HG02884 (cell line): ENCODE results near the gene RGS12.
"Not testable (repeated sequence)": the region's sequence is repeated elsewhere in the genome, so short reads cannot be mapped to it uniquely, and the experiment has no call there.

Experiments used
- ATAC-seq: cut with Tn5 transposase; IDR thresholded peaks from one replicate; pipeline ENCODE4 v1.9.1; 2021; ENCODE audit warnings: mild to moderate bottlenecking, moderate library complexity; ENCODE audit not compliant: unreplicated experiment

Gene RGS12

DNA sequence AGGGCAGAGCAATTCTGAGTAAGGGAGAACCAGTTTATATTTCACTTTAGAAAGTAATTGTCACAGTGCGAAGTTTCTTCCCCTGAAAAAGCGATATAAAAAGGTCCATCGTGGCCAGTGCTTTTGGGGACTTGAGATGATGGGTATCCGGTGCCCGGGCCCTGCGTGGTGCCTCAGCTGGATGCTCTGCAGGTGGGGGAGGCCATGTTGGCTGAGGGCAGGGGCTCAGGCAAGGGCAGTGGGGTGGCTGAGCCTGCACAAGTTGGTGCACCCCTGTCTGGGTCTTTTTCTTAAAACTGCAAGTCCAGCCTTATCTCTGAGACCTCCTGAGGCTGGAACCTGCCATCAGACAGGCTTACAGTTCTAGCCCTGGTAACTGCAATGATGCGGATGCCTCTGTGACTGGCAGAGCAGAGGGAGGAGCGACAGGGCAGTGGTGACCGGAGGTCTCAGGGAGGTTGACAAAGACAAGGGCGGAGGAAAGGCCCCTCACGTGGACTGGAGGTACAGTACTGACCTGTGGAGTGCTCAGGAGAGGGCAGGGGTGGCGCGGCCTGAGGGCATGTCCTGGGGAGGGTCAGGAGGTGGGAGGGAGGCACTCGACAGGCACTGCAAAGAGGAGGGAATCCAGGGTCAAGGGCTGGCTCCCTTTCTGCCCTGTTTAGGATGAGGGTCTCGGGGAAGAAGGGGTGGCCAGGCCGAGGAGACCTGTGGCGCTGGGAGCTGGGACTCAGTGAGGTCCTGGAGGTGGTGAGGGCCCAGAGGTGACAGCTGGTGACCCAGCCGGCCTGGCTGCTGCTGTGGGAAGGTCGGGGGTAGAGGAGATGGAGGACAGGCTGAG lies 1.8 kb downstream of the RGS12 start:
- no peak for ATAC-seq

DNA sequence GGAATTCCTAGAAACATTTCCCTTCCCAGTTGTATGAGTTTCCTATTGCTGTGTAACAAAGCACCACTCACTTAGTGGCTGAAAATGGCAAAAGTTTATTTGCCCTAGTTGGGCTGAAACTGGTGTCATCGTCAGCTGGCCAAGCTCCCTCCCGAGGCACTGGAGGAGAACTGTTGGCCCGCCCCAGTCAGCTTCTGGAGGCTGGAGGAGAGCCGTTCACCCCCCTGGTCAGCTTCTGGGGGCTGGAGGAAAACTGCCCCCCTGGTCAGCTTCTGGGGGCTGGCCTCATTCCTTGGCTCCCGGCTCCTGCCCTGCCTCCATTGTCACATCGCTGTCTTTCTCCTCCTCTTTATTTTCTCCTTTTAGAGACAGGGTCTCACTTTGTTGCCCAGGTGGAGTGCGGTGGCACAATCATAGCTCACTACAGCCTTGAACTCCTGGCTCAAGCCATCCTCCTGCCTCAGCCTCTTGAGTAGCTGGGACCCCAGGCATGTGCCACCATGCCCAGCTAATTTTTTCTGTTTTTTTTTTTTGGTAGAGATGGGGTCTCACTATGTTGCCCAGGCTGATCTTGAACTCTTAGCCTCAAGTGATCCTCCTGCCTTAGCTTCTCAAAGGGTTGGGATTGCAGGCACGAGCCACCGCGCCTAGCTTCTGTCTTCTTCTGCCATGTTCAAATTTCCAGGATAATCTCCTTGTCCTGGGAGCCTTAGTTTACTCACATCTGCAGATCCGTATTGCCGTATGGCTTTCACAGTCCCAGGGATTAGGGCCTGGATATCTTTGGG lies 3.2 kb downstream of the RGS12 start:
- no peak for ATAC-seq

DNA sequence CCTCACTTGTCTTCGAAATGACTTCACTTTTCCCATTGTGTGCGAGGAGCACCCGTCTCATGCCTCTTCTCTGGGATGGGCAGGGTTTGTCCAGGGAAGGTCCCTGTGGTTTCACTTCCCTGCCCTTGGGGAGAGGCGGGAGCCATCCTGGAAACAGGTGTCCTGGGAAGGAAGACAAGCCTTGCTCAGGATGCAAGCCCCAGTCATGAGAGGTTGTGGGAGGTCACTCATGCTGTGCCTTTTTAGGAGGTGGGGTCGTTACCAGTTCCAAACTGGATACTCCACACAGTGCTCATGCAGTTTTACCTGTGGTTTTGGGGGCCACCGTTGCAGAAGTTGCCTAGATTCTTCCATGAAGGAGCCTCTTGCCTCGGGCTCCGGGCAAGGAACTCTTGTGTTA lies 3.8 kb downstream of the RGS12 start:
- no peak for ATAC-seq

DNA sequence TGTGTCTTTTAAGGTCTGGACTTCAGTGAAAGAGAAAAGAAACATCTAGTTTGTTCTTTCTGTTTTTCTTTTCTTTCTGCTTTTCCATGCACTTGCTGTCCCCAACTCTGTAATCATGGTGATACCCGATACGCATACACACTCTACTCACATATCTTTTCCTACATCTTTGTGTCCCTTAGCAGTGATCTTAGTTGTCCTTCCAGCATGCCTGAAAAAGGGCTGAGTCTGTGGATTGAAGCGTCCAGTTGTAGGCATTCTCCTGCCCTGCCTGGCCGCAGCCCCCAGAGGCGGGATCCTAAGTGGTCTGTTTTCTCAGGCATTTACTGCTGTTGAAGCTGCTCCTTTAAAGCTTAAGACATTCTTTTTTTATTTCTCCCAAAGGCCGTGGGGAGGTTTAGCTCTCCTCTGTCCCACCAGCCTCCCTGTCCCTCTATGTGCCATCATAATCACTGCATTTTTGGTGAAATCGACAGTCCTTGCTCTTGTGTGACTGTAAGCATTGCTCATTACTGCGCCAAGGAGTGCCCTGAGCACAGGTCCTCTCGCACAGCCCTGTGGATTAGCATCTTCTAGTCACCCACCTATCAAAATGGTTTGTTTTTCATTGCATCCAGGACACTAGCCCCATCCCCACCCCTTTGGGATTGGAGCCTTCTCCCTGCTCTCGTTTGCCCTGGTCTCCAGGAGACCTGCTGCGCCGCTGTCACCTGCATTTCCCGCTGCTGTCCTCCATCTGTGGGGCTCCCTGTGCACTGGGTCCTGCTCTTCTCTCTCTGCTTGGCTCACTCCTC lies 4.4 kb downstream of the RGS12 start:
- no peak for ATAC-seq

DNA sequence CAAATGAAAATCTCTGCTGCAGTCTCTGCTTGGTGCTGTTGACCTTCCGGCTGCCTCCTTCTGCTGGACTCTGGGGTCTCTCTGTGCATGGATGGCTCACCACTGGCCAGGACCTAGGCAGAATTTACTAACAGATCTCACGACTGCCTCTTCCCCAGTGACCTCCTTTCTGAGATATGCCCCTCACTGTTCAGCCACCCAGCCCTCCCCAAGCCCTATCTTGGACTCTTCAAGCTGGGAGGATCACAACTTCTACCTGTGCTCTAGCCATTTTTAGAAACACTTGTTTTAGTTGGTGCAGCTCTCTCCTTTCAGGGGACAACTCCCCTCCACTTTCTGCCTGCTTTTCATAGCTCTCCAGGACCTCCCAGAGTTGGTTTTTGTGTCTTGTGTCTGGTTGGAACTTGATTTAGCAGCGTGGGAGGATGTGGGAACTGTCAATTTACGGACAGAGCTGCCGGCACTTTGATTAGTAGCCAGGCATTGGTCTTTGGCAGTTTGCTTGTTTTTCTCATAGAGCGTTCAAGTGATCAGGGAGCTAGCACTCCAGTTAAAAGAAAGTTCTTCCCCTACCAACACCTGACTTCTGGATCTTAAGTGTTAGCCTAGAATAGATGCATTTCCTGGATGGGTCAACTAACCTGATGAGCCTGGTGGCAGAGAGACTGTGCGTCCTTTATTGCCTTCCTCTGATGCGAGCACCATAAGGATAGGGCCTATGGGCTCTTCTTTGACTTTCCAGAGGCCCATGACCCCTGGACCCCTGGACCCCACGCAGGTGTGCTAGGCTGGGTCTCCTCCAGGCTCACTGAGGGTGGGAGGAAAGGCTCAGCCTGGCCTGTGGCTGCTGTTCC lies 6.5 kb downstream of the RGS12 start:
- ATAC-seq: no peak

DNA sequence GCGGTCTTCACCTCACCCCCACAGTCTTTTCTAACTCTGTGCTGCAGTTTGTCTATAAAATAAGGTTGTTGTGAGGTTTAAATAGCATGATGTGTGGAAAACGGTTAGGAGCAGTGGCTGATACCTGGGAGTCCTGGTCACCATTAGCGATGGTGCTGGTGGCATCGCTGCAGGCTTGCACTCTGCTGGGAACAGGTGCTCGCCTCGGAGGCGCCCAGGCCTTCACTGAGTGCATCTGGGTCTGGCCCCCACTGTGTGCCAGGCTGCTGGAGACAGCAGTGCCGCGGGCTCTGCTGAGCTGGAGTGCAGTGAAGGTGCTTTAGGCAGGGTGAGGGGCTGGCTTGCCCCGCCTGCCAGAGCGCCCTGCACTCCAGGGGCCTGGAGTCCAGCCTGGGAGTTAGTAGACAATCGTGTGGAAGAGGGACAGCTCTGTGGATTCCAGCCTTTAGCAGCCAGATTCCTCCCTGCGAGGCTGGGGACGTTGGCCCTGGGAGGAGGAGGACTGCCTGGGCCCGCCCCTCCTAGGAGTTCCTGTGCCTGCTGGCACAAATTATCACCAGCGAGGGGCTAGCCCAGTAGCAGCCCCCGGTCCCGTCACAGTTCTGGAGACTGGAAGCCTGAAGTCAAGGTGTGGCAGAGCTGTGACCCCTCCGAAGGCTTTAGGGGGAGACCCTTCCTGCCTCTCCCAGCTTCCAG lies 7.3 kb downstream of the RGS12 start:
- no peak for ATAC-seq

DNA sequence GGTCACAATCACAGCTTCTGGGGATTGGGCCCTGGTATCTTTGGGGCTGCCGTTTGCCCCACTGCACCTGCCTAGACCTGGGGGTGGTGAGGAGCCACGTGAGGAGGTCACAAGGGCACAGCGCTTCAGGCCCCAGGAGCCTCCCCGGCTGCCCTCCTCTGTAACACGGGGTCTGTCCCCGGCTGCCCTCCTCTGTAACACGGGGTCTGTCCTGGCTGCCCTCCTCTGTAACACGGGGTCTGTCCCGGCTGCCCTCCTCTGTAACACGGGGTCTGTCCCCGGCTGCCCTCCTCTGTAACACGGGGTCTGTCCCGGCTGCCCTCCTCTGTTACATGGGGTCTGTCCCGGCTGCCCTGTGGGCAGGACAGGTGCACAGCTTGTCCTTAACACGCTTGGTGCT lies 8.1 kb downstream of the RGS12 start:
- ATAC-seq: not testable (repeated sequence)

DNA sequence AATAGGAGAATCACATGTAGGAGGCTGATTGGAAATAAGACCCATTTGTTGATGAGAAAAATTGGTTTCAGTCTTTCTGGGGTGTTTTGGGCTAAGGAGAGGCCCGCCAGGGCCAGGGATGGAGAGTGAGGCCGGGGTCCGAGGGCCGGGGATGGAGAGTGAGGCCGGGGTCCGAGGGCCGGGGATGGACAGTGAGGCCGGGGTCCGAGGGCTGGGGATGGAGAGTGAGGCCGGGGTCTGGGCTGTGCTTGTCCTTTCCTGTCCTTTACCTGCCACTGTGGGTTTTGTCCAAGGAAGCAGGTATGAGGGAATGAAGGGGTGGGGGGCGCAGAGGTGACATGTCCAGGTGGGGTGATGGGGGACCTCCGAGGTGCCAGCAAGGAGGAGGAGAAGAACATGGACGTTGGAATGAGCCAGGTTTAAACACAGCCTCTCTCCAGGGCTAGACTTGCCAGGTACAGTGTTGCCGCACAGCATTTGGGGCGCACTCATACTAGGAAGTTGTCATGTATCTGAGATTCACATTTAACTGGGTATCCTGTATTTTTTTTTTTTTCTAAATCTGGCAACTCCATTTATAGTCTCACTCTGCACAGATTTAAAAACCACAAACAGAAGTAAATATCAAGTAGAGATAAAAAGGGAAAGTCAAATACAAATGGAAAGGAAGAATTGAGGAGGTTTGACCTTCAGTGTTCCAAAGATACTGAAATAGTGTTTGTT lies 8.8 kb downstream of the RGS12 start:
- no peak for ATAC-seq

DNA sequence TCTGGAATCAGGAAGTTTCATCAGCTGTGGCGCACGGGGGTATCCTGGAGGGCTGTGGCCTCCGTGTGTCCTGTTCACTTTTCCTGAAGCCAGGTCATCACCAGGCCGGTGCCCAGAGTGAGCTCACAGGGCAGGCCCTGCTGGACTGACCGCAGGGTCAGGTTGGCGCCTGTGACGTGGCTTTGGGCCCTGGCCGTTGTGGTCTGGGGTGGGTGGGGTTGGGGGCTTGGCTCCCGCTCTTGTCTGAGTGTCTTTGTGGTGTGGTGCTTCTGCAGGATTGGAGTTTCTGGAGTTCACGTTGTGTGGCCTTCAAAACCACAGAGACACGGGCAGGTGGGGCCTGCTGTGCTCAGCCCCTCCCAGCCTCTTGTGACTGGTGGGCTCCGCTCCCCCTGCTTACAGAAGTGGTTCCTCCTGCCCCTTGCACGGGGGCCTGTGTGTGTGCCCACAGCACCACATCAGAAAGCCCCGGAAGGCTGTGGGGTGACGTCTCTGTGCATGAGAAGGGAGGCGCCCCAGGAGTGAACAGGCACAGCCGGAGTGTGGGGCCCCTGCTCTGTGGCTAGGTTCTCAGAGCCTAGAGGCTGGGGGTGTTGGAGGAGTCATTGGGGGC lies 9.5 kb downstream of the RGS12 start:
- ATAC-seq: no peak

DNA sequence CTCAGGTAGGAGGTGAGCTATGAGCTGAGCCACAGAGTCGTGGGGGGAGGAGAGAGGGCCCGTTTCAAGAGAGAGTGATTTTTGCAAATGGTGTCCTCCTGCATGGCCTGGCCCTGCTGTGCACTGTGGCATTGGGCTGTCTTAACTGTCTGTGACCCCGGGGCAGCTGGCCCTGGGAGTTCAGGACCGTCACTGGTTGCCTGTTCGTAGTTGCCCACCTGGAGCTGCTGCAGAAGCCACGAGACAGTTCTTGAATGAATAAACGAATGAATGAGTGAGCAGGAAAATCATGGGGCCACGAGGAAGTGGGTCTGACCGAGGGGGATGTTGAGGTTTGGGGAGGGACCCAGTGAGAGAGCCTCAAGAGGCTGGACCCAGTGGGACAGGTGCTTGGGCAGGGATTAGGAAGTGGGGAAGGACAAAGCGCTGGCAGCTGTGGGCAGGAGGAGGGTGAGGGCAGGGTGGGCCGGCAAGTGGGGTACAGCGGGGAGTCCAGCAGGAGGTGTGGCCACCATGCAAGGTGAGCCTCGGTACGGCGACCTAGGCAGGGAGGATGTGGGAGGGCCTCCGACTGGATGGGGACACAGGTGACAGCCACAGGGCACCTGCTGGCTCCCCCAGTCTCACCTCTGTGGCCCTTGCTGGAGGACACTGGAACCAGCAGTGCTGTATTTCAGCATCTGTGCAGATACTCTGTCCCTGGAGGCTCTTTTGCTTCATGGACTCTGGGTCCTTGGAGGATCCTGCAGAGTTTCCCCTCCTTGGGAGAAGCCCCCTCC lies 10.2 kb downstream of the RGS12 start:
- ATAC-seq: no peak

DNA sequence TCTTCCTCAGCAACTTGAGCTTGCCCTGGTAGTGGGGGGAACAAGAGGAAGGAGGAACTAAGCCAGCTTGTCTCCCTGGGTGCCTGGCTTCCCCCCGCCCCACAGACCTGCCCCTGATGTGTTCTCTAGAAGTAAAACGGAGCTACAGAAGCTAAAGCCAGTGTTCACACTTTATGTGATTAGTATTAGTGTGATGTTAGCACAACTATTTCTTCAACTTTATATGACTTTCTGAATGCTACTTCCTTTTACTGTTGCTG lies 10.7 kb downstream of the RGS12 start:
- no peak for ATAC-seq

DNA sequence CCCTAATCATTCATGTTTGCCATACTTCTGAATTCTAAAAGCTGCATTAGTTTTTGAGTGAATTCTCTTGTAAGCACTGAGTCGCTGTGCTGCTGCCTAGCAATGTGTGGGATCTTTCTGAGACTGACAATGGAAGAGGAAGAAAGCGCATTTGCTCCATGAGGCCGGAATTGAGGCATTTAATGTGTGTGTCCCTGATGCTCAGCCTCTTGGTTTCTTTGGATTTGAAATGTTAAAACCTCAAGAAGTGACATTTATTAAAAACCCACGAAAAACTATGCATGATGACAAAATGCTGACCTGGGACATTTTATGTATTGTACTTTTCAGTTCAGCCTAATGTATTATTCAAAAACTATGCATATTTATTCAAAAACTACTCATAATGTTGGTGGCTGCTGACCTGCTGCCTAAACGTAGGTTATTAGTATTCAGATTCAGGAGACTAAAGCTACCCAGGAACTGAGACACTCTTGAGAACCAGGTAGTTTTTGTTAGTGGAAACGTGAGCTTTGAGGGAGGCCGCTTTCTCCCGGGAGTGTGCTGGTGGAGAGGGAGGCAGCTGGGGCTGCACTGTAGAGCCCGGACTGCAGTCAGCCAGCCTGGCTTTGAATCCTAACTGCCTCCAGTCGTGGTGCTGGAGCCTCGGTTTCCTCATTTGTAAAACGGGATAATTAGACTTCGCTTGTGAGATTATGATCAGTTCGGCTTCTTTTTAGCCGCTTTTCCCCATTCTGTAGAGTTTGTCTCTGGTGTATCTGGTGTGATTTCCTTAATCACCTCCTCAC lies 11.3 kb downstream of the RGS12 start:
- ATAC-seq: no peak

DNA sequence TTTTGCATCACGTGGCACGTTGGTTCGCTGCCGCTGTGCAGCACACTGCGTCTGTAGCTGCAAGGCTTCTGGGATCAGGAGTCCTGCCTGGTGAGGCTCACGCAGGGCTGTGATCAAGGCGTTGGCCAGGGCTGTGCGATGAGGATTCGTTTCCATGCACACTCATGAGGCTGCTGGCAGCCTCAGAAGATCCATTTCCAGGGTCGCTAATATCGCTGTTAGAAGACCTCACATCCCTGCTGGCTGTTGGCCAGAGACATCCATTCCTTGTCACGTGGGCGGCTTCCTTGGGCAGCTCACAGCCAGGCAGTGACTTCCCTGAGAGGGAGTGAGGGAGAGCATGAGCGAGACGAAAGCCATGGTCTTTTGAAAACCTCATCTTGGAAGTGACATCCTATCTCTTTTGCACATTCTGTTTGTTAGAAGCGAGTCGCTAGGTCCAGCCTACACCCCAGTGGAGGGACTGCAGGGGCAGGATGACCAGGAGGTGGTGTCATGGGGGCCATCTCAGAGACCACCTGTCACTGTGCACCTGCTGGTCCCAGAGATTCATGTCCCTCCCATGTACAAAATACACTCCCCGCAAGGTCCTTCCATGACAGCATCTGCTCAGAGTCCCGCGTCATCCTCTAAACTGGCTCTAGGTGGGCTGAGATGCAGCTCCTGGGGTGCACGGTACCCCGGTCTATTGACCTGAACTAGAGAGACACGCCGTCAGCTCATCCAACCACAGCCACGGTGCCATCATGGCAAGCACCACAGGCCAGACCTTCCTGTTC lies 12.2 kb downstream of the RGS12 start:
- ATAC-seq: no peak

DNA sequence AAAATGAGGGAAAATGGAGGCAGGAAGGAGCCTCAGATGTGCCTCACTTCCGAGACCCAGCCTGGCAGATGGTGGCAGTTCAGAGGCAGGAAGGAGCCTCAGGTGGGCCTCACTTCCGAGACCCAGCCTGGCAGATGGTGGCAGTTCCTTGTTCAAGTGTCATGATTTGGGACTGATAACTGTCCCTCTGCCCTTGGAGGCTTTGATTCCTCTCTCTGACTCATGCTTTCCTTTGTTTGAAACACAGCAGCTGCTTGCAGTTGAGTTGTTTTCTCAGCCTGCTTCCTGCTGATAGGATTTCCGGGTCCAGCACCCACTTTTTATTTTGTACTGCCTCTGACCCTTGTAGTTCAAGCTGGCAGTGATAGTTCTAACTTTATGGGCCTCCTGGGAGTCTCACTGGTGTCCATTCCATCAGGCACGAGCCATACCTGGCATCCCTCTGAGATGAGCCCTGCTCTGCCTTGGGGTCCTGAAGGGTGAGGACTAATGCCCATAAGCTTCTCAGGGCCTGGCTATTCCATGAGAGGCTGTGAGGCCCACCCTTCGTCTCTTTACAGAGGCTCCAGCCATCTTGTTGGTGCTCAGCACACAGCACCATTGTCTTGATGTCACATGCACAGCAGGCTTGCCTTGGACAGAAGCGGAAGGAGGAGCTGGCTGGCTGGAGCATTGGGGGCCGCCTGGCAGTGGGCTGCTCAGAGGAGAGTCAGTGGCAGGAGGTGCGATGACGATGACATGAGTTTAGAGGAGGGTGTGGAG lies 13.0 kb downstream of the RGS12 start:
- no peak for ATAC-seq

DNA sequence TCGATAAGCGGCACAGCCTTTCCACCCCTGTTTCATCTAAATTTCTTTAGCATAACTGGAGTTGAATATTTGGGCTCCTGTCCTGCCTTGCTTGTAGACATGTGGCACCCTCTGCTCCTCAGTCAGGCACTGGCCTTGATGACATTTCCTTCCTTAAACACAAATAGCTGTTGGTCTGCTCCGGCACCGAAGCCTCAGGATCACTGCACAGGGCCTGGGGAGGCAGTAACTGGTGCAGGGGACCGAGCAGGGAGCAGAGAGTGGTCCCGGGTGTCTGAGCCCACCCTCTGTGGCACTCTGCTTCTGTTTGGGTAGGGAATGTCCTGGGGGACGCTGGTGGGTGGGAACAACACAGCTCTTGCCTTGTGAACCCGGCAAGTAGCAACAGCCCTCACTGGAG lies 13.6 kb downstream of the RGS12 start:
- ATAC-seq: no peak

DNA sequence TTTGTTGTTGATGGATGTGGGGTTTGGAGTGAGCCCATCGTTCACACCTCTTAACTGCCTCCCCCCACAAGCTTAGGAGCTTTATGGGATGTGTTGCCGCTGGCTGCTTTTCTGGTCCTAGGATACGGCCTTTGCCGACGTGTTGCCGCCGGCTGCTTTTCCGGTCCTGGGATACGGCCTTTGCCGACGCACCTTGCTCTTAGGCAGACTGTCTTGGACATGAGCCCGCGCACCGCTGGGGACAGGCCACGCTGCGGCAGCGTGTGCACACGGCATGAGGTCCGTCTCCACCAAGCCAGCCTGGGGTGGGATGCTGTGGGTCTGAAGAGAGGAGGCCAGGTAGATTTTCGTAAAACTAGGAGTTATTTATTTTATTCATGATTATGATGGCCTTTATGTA lies 14.2 kb downstream of the RGS12 start:
- ATAC-seq: no peak
